IMR-90 (cell line): Measurements from ENCODE around the gene RCOR3. TPM values are rescaled to one million over a fixed set of nuclear protein-coding genes. Genes with fewer than 3 reads are reported as not detected.

ENCODE experiments used
- ATAC-seq: fragments of 200-7000 bp; cut with Tn5 transposase; 2 replicates; pipeline ENCODE4 v1.9.1; 2020; ENCODE audit warnings: low read depth, mild to moderate bottlenecking, moderate library complexity
- BruUV-seq: library from RNA; stranded (reverse); fragments of 400-500 nt; replicated peaks from 2 replicates; lab custom pipeline; 2021; lab: Mats Ljungman, UMichigan
- CTCF ChIA-PET: fragments of 300-600 bp; formaldehyde crosslinking; extraction: SDS; loops from one replicate; lab custom pipeline; 2021; ENCODE audit warnings: antibody characterized with exemption; lab: Yijun Ruan, JAX
- POLR2A ChIA-PET: fragments of 300-600 bp; sonication (Branson Sonifier 250); formaldehyde crosslinking; loops from one replicate; lab custom pipeline; 2022; ENCODE audit warnings: antibody characterized with exemption; ENCODE audit not compliant: unreplicated experiment; lab: Charles Lee
- DNase-seq: peaks from one replicate; pipeline ENCODE4 v3.0.0; 2013
- H2AFZ ChIP-seq: replicated peaks from 2 replicates; pipeline ENCODE3; 2013; ENCODE audit warnings: low read length, mild to moderate bottlenecking; ENCODE audit not compliant: poor library complexity
- H2AK5ac ChIP-seq: 2 replicates; pipeline ENCODE4 v1.6.1; 2013; ENCODE audit warnings: low read depth, low read length, inconsistent platforms
- H2AK9ac ChIP-seq: replicated peaks from 2 replicates; pipeline ENCODE3; 2013; ENCODE audit warnings: mild to moderate bottlenecking, low read depth, low read length, moderate library complexity; ENCODE audit not compliant: poor library complexity
- H2BK120ac ChIP-seq: 2 replicates; pipeline ENCODE4 v1.6.1; 2013; ENCODE audit warnings: low read depth, low read length, inconsistent platforms
- H2BK15ac ChIP-seq: 3 replicates; pipeline ENCODE4 v1.6.1; 2013; ENCODE audit warnings: low read depth, low read length, inconsistent platforms
- H2BK20ac ChIP-seq: 2 replicates; pipeline ENCODE4 v1.6.1; 2013; ENCODE audit warnings: low read depth, mild to moderate bottlenecking, inconsistent platforms, low read length, moderate library complexity
- H2BK5ac ChIP-seq: 2 replicates; pipeline ENCODE4 v1.6.1; 2013; ENCODE audit warnings: mild to moderate bottlenecking, low read depth, low read length, inconsistent platforms; ENCODE audit not compliant: poor library complexity, severe bottlenecking
- H3K14ac ChIP-seq: replicated peaks from 2 replicates; pipeline ENCODE4 v1.6.1; 2013; ENCODE audit warnings: low read depth, low read length, inconsistent platforms
- H3K18ac ChIP-seq: 2 replicates; pipeline ENCODE4 v1.6.1; 2013; ENCODE audit warnings: low read depth, low read length, control low read depth
- H3K23ac ChIP-seq: 2 replicates; pipeline ENCODE4 v1.6.1; 2013; ENCODE audit warnings: low read depth, low read length, inconsistent platforms
- H3K27ac ChIP-seq: 2 replicates; pipeline ENCODE4 v1.5.1; 2013; ENCODE audit warnings: mild to moderate bottlenecking, control low read depth, low read length; ENCODE audit not compliant: insufficient read depth
- H3K27me3 ChIP-seq: 2 replicates; pipeline ENCODE4 v1.6.1; 2013; ENCODE audit warnings: low read length; ENCODE audit not compliant: control insufficient read depth, insufficient read depth
- H3K36me3 ChIP-seq: 2 replicates; pipeline ENCODE4 v1.6.1; 2013; ENCODE audit warnings: low read length, mixed read lengths; ENCODE audit not compliant: control insufficient read depth, insufficient read depth
- H3K4ac ChIP-seq: 2 replicates; pipeline ENCODE4 v1.6.1; 2013; ENCODE audit warnings: low read depth, low read length, inconsistent platforms
- H3K4me1 ChIP-seq: 2 replicates; pipeline ENCODE4 v1.6.1; 2013; ENCODE audit warnings: low read length, mixed read lengths; ENCODE audit not compliant: control insufficient read depth, insufficient read depth
- H3K4me2 ChIP-seq: 2 replicates; pipeline ENCODE4 v1.6.1; 2013; ENCODE audit warnings: low read depth, mild to moderate bottlenecking, control low read depth, low read length, moderate library complexity
- H3K4me3 ChIP-seq: 2 replicates; pipeline ENCODE4 v1.5.1; 2013; ENCODE audit warnings: low read depth, mild to moderate bottlenecking, control low read depth, low read length, moderate library complexity; ENCODE audit not compliant: insufficient read depth
- H3K56ac ChIP-seq: 2 replicates; pipeline ENCODE4 v1.6.1; 2013; ENCODE audit warnings: low read length, inconsistent platforms; ENCODE audit not compliant: insufficient read depth; ENCODE audit errors: extremely low read depth
- H3K79me1 ChIP-seq, 2 experiments: 2 replicates each; pipeline ENCODE4 v1.6.1; 2013; ENCODE audit warnings: low read length in 2 of 2, inconsistent platforms in 1 of 2, low read depth in 1 of 2
- H3K9ac ChIP-seq: 2 replicates; pipeline ENCODE4 v1.6.1; 2013; ENCODE audit warnings: low read depth, low read length, control low read depth
- H3K9me1 ChIP-seq: 2 replicates; pipeline ENCODE4 v1.6.1; 2013; ENCODE audit warnings: low read length, inconsistent platforms; ENCODE audit not compliant: insufficient read depth
- H3K9me3 ChIP-seq: 2 replicates; pipeline ENCODE4 v1.6.1; 2013; ENCODE audit warnings: low read length; ENCODE audit not compliant: control insufficient read depth, insufficient read depth
- H4K20me1 ChIP-seq: 2 replicates; pipeline ENCODE4 v1.6.1; 2013; ENCODE audit warnings: low read length, inconsistent platforms; ENCODE audit not compliant: insufficient read depth
- H4K5ac ChIP-seq: 2 replicates; pipeline ENCODE4 v1.6.1; 2013; ENCODE audit warnings: mild to moderate bottlenecking, low read depth, low read length, control low read depth
- H4K8ac ChIP-seq, 2 experiments: 2 replicates each; pipeline ENCODE4 v1.6.1; 2013; ENCODE audit warnings: low read depth in 2 of 2, low read length in 2 of 2, control low read depth in 1 of 2, inconsistent platforms in 1 of 2
- H4K91ac ChIP-seq: 2 replicates; pipeline ENCODE4 v1.6.1; 2013; ENCODE audit warnings: low read depth, low read length, inconsistent platforms; ENCODE audit not compliant: insufficient read depth
- CHD1 ChIP-seq: IDR thresholded peaks from 2 replicates; pipeline ENCODE4 v1.6.1; 2012; ENCODE audit warnings: low read depth, low read length, improper control_type of control experiment
- POLR2A ChIP-seq: IDR thresholded peaks from 2 replicates; pipeline ENCODE4 v1.6.1; 2012; ENCODE audit warnings: mild to moderate bottlenecking, low read depth, low read length
- WGBS, 2 experiments: methylation state at CpG; one replicate each; pipeline versions ENCODE4 v1.1.5 to v1.1.7; 2013; ENCODE audit warnings: missing lambda C conversion rate in 2 of 2; ENCODE audit not compliant: insufficient read length in 1 of 2; ENCODE audit errors: extremely low coverage in 2 of 2; 5-methylcytosine and 5-hydroxymethylcytosine counted together
- dilution Hi-C: fragments of 300-500 bp; cut with HindIII; formaldehyde crosslinking; loops from one replicate; pipeline ENCODE4 v1.14.3; 2018; ENCODE audit warnings: low sequenced_read_pairs; ENCODE audit not compliant: unreplicated experiment
- in situ Hi-C: fragments of 300-500 bp; cut with MboI; formaldehyde crosslinking; loops from 3 replicates; pipeline ENCODE4 v1.14.3; 2019; ENCODE audit warnings: low sequenced_read_pairs, inconsistent platforms, mixed read lengths
- intact Hi-C: fragments of 100-400 bp; cut with micrococcal nuclease; formaldehyde crosslinking; loops from 2 replicates; pipeline ENCODE4 v1.10.0; 2022
- polyA plus RNA-seq, 3 experiments: library from polyadenylated mRNA; depleted of rRNA; stranded (reverse); fragments of >200 nt; gene quantifications; 2 replicates each; pipeline ENCODE4 v1.2.3, GENCODE V29; 2012; ENCODE audit warnings: low replicate concordance in 1 of 3
- total RNA-seq: library from RNA; depleted of rRNA; stranded (reverse); fragments of >200 nt; gene quantifications from 2 replicates; pipeline ENCODE4 v1.2.3, GENCODE V29; 2012

RCOR3 gene
- total and polyA plus RNA-seq, 2 of the 4 experiments (the other 2 are of a cell fraction) = 8.1 to 16.4 TPM

DNA sequence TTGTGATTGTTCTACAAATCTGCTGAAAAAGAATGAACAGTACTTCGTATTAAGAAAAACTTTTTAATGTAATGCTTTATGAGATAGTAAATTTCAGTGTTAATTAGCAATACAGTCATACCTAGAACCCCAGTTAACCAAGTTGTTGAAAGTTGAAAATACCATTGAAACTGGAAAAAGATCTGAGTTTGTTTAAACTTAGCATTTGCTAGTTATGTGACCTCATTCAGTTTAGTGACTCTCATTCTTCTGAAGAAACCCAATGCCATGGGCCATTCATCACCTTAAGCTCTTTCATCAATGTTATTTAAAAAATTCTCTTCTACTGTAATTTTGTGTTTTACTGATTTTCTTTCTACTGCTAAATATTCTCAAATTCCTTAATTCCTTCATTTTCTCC is 20.2 kb downstream of the RCOR3 start:
- no CpG with 5 or more reads among the region's 1 CpG for WGBS, 2 experiments
- ATAC-seq = no peak
- dilution Hi-C loops = no loop called here

More for the DNA sequence above, 20.2 kb downstream of the RCOR3 start:
- Histone ChIP-seq H3K4me1 (peaks cover 2% of the 10 kb centered on the region; the same call in 1 of the 2 replicates), H2AFZ (no peak overlapping the region), H3K18ac (no peak overlapping the region), H3K27me3 (no peaks in the 10 kb centered on the region), H4K5ac (no peak overlapping the region), H4K20me1 (no peaks in the 10 kb centered on the region; the same call in 1 of the 2 replicates), H3K23ac (no peak overlapping the region), H4K91ac (no peak overlapping the region), H2AK5ac (no peak overlapping the region), H3K9ac (no peak overlapping the region), H3K4me3 (no peak overlapping the region), H2BK5ac (no peak overlapping the region), H4K8ac (no peak overlapping the region), H2AK9ac (no peak overlapping the region), H3K4me2 (no peak overlapping the region), H3K4ac (no peak overlapping the region), H3K56ac (no peak overlapping the region), H3K9me1 (no peaks in the 10 kb centered on the region), H3K79me1 (peaks cover 4 to 8% of the 10 kb centered on the region in 2 experiments; a peak in 2 of 4 replicates), H2BK120ac (no peak overlapping the region), H2BK20ac (no peak overlapping the region), H2BK15ac (no peak overlapping the region), H3K14ac (no peak overlapping the region), H3K9me3 (no peaks in the 10 kb centered on the region), H3K36me3 (peaks cover 5% of the 10 kb centered on the region), H3K27ac (no peak overlapping the region)
- BruUV-seq = no TSS peak
- TF ChIP-seq CHD1 (no peak), POLR2A (no peak)
- CTCF ChIA-PET = no interaction called here
- intact Hi-C loops = no loop called here
- in situ Hi-C loops = no loop called here
- POLR2A ChIA-PET = no interaction called here
- no peak for DNase-seq
